Measurements from ENCODE around the gene DCTN1.

DNA sequence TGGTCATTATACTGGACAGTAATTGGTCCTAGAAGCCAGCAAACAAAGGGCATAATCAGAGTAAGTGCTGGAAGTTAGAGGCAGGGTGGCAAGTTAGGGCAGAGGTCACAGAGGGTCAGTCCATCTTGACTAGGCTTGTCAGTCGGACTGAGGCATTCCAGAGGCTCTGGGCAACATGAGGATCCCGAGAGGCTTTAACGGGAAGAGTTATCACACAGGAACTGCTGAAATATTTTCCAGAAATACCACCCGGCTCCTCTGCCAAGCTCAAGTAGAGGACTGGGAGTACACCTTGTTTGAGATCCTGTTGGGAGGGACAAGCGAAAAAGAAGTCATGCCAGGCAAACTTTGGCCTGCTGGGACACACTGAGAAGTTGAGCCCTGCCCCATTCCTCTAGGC, 27.6 kb upstream of the DCTN1 start:
- TF ChIP-seq, protein P1, sequence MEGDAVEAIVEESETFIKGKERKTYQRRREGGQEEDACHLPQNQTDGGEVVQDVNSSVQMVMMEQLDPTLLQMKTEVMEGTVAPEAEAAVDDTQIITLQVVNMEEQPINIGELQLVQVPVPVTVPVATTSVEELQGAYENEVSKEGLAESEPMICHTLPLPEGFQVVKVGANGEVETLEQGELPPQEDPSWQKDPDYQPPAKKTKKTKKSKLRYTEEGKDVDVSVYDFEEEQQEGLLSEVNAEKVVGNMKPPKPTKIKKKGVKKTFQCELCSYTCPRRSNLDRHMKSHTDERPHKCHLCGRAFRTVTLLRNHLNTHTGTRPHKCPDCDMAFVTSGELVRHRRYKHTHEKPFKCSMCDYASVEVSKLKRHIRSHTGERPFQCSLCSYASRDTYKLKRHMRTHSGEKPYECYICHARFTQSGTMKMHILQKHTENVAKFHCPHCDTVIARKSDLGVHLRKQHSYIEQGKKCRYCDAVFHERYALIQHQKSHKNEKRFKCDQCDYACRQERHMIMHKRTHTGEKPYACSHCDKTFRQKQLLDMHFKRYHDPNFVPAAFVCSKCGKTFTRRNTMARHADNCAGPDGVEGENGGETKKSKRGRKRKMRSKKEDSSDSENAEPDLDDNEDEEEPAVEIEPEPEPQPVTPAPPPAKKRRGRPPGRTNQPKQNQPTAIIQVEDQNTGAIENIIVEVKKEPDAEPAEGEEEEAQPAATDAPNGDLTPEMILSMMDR (IDR thresholded peaks at IDR 0.05; ENCODE audit: low read depth, low read length), result no peak
- TF ChIP-seq POLR2A (IDR thresholded peaks at IDR 0.05; ENCODE audit: extremely low read depth, insufficient read length), result no peak
